HEK293T (cell line): Measurements from ENCODE around the gene ACADS.

ENCODE experiments used
- ARNT ChIP-seq: fragments of 450-650 bp; IDR thresholded peaks from 2 replicates; pipeline ENCODE4 v1.6.1; 2017; ENCODE audit warnings: mild to moderate bottlenecking
- ELF4 ChIP-seq: fragments of 450-650 bp; IDR thresholded peaks from 2 replicates; pipeline ENCODE4 v1.6.1; 2017; ENCODE audit warnings: antibody characterized with exemption
- FOXA1 ChIP-seq: fragments of 450-650 bp; IDR thresholded peaks from 2 replicates; pipeline ENCODE4 v1.6.1; 2016; ENCODE audit warnings: mild to moderate bottlenecking
- FOXK2 ChIP-seq: fragments of 450-650 bp; IDR thresholded peaks from 2 replicates; pipeline ENCODE4 v1.6.1; 2016; ENCODE audit warnings: mild to moderate bottlenecking
- FOXM1 ChIP-seq: fragments of 450-650 bp; IDR thresholded peaks from 2 replicates; pipeline ENCODE4 v1.6.1; 2017; ENCODE audit warnings: mild to moderate bottlenecking, borderline replicate concordance
- HDGF ChIP-seq: fragments of 450-650 bp; IDR thresholded peaks from 2 replicates; pipeline ENCODE4 v1.6.1; 2017; ENCODE audit warnings: antibody characterized with exemption, borderline replicate concordance
- L3MBTL2 ChIP-seq: fragments of 450-650 bp; conservative IDR thresholded peaks from 2 replicates; pipeline ENCODE4 v1.6.1; 2016; ENCODE audit warnings: mild to moderate bottlenecking
- LEF1 ChIP-seq: fragments of 450-650 bp; IDR thresholded peaks from 2 replicates; pipeline ENCODE4 v1.6.1; 2017; ENCODE audit warnings: mild to moderate bottlenecking, borderline replicate concordance
- SP1 ChIP-seq: fragments of 450-650 bp; IDR thresholded peaks from 2 replicates; pipeline ENCODE4 v1.6.1; 2017
- SUZ12 ChIP-seq: fragments of 450-650 bp; IDR thresholded peaks from 2 replicates; pipeline ENCODE4 v1.6.1; 2016; ENCODE audit warnings: mild to moderate bottlenecking
- TARDBP ChIP-seq: fragments of 450-650 bp; IDR thresholded peaks from 2 replicates; pipeline ENCODE4 v1.6.1; 2016
- TF ChIP-seq, protein P1 (sequence below): fragments of 450-650 bp; IDR thresholded peaks from 2 replicates; pipeline ENCODE4 v1.6.1; 2016

- TF ChIP-seq HDGF (no peak), SP1 (no peak), LEF1 (no peak), ELF4 (no peak), TARDBP (no peak), SUZ12 (no peak), FOXA1 (no peak), FOXM1 (no peak), L3MBTL2 (no peak), FOXK2 (no peak), ARNT (no peak)
- TF ChIP-seq, protein P1, sequence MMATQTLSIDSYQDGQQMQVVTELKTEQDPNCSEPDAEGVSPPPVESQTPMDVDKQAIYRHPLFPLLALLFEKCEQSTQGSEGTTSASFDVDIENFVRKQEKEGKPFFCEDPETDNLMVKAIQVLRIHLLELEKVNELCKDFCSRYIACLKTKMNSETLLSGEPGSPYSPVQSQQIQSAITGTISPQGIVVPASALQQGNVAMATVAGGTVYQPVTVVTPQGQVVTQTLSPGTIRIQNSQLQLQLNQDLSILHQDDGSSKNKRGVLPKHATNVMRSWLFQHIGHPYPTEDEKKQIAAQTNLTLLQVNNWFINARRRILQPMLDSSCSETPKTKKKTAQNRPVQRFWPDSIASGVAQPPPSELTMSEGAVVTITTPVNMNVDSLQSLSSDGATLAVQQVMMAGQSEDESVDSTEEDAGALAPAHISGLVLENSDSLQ, result no peak
Measured at GRCh38 chr12:120766566-120766965, 40.9 kb downstream of the ACADS start.
